ENCODE results near the gene SEC14L5.
"Not testable (repeated sequence)": the region's sequence is repeated elsewhere in the genome, so short reads cannot be mapped to it uniquely, and the experiment has no call there.

SEC14L5 gene

GRCh38 chr16:5041600-5042133 lies 83.5 kb downstream of the SEC14L5 start:
- Histone ChIP-seq H3K9me3 (ENCODE audit: control insufficient read depth, insufficient read depth, low read length) (no peaks in the 10 kb centered on the region), H3K4me2 (ENCODE audit: low read length) (no peak overlapping the region), H3F3A (ENCODE audit: control insufficient read depth, insufficient read depth) (no peaks in the 10 kb centered on the region), H3K4me1 (ENCODE audit: control insufficient read depth, low read length) (peaks cover 6% of the 10 kb centered on the region), H3K27ac (ENCODE audit: low read depth, low read length) (no peak overlapping the region), H3K4me3 (ENCODE audit: low read length) (no peak overlapping the region), H3K79me2 (ENCODE audit: control insufficient read depth, low read length) (no peaks in the 10 kb centered on the region), H3K9me2 (replicated peaks; ENCODE audit: control insufficient read depth, low read length) (no peaks in the 10 kb centered on the region), H3K27me3 (ENCODE audit: control insufficient read depth, low read length) (peaks cover 9% of the 10 kb centered on the region), H4K20me1 (ENCODE audit: control insufficient read depth, insufficient read depth, low read depth, low read length) (no peaks in the 10 kb centered on the region), H3K36me3 (ENCODE audit: control insufficient read depth, low read length) (no peaks in the 10 kb centered on the region)
- TF ChIP-seq CTCF (IDR thresholded peaks at IDR 0.05; ENCODE audit: low read depth, low read length, poor library complexity, severe bottlenecking) (no peak), EZH2phosphoT487 (IDR thresholded peaks at IDR 0.05; ENCODE audit: borderline replicate concordance, low read length) (no peak)

GRCh38 chr16:5042574-5043171 lies 84.5 kb downstream of the SEC14L5 start:
- Histone ChIP-seq H3K9me3 (ENCODE audit: control insufficient read depth, insufficient read depth, low read length) (no peaks in the 10 kb centered on the region), H3K4me2 (ENCODE audit: low read length) (no peak overlapping the region), H3K4me1 (ENCODE audit: control insufficient read depth, low read length) (no peaks in the 10 kb centered on the region), H3K36me3 (ENCODE audit: control insufficient read depth, low read length) (no peaks in the 10 kb centered on the region), H3K79me2 (ENCODE audit: control insufficient read depth, low read length) (no peaks in the 10 kb centered on the region), H3K27ac (ENCODE audit: low read depth, low read length) (no peak overlapping the region), H3F3A (ENCODE audit: control insufficient read depth, insufficient read depth) (no peaks in the 10 kb centered on the region), H4K20me1 (ENCODE audit: control insufficient read depth, insufficient read depth, low read depth, low read length) (no peaks in the 10 kb centered on the region), H3K4me3 (ENCODE audit: low read length) (no peak overlapping the region), H3K27me3 (ENCODE audit: control insufficient read depth, low read length) (peaks cover 9% of the 10 kb centered on the region), H3K9me2 (replicated peaks; ENCODE audit: control insufficient read depth, low read length) (no peaks in the 10 kb centered on the region)
- no peak for TF ChIP-seq EZH2phosphoT487 (IDR thresholded peaks at IDR 0.05; ENCODE audit: borderline replicate concordance, low read length)
- TF ChIP-seq CTCF (IDR thresholded peaks at IDR 0.05; ENCODE audit: low read depth, low read length, poor library complexity, severe bottlenecking) = no peak

- H3F3A ChIP-seq (ENCODE audit: control insufficient read depth, insufficient read depth) = no peaks in the 10 kb centered on the region
- no peaks in the 10 kb centered on the region for H3K36me3 ChIP-seq (ENCODE audit: control insufficient read depth, low read length)
- no peak for TF ChIP-seq CTCF (IDR thresholded peaks at IDR 0.05; ENCODE audit: low read depth, low read length, poor library complexity, severe bottlenecking)
- TF ChIP-seq EZH2phosphoT487 (IDR thresholded peaks at IDR 0.05; ENCODE audit: borderline replicate concordance, low read length) = no peak
- no peaks in the 10 kb centered on the region for H4K20me1 ChIP-seq (ENCODE audit: control insufficient read depth, insufficient read depth, low read depth, low read length)
- no peaks in the 10 kb centered on the region for H3K4me1 ChIP-seq (ENCODE audit: control insufficient read depth, low read length)
- H3K27ac ChIP-seq (ENCODE audit: low read depth, low read length) = no peak overlapping the region
- no peak overlapping the region for H3K4me2 ChIP-seq (ENCODE audit: low read length)
- peaks cover 15% of the 10 kb centered on the region for H3K27me3 ChIP-seq (ENCODE audit: control insufficient read depth, low read length)
- no peak overlapping the region for H3K4me3 ChIP-seq (ENCODE audit: low read length)
- H3K9me3 ChIP-seq (ENCODE audit: control insufficient read depth, insufficient read depth, low read length) = no peaks in the 10 kb centered on the region
- no peaks in the 10 kb centered on the region for H3K9me2 ChIP-seq (replicated peaks; ENCODE audit: control insufficient read depth, low read length)
- H3K79me2 ChIP-seq (ENCODE audit: control insufficient read depth, low read length) = no peaks in the 10 kb centered on the region
These were observed 85.9 kb downstream of the SEC14L5 start for GRCh38 chr16:5044011-5044540.

GRCh38 chr16:5044581-5044980 lies 86.5 kb downstream of the SEC14L5 start:
- not testable (repeated sequence) for H3K4me2 ChIP-seq (ENCODE audit: low read length); H4K20me1 ChIP-seq (ENCODE audit: control insufficient read depth, insufficient read depth, low read depth, low read length); H3K4me1 ChIP-seq (ENCODE audit: control insufficient read depth, low read length); H3K36me3 ChIP-seq (ENCODE audit: control insufficient read depth, low read length); H3K27ac ChIP-seq (ENCODE audit: low read depth, low read length); H3K79me2 ChIP-seq (ENCODE audit: control insufficient read depth, low read length); H3K9me3 ChIP-seq (ENCODE audit: control insufficient read depth, insufficient read depth, low read length); H3K9me2 ChIP-seq (replicated peaks; ENCODE audit: control insufficient read depth, low read length); H3K4me3 ChIP-seq (ENCODE audit: low read length); H3F3A ChIP-seq (ENCODE audit: control insufficient read depth, insufficient read depth)
- H3K27me3 ChIP-seq (ENCODE audit: control insufficient read depth, low read length) = peaks cover 18% of the 10 kb centered on the region

Data from DOHH2 (cell line).